GM12875 (cell line): ENCODE measurements around the gene NEK1.
"Not testable (repeated sequence)": the region's sequence is repeated elsewhere in the genome, so short reads cannot be mapped to it uniquely, and the experiment has no call there.

Source experiments
- H3K4me3 ChIP-seq: one replicate; pipeline ENCODE4 v1.5.1; 2011; ENCODE audit warnings: low read depth, low read length, control low read depth
- TF ChIP-seq, protein P1 (sequence below): IDR thresholded peaks from 2 replicates; pipeline ENCODE4 v1.5.1; 2011; ENCODE audit warnings: low read depth, mild to moderate bottlenecking, control low read depth, inconsistent platforms, low read length, moderate library complexity, borderline replicate concordance; ENCODE audit not compliant: insufficient read depth

The NEK1 gene

DNA sequence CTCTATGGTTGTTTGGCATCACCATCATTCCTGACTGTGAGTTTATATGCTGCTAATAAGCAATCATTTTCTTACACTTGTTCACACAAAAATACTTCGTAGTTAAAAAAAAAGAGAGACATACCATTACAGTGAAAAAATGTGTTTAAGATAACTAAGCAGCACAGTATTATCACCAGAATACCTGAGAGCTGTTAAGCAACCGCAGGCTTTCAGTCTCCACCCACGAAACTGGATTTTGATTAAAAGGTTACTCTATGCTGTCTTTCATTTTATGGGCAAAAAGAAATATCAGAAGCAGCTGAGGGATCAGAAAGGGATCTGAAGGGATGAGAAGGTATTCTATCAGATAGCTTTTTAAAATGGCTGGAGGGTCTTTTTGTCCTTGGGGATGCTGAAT, 148.3 kb downstream of the NEK1 start:
- no peak overlapping the region for H3K4me3 ChIP-seq
- TF ChIP-seq, protein P1, sequence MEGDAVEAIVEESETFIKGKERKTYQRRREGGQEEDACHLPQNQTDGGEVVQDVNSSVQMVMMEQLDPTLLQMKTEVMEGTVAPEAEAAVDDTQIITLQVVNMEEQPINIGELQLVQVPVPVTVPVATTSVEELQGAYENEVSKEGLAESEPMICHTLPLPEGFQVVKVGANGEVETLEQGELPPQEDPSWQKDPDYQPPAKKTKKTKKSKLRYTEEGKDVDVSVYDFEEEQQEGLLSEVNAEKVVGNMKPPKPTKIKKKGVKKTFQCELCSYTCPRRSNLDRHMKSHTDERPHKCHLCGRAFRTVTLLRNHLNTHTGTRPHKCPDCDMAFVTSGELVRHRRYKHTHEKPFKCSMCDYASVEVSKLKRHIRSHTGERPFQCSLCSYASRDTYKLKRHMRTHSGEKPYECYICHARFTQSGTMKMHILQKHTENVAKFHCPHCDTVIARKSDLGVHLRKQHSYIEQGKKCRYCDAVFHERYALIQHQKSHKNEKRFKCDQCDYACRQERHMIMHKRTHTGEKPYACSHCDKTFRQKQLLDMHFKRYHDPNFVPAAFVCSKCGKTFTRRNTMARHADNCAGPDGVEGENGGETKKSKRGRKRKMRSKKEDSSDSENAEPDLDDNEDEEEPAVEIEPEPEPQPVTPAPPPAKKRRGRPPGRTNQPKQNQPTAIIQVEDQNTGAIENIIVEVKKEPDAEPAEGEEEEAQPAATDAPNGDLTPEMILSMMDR = no peak

DNA sequence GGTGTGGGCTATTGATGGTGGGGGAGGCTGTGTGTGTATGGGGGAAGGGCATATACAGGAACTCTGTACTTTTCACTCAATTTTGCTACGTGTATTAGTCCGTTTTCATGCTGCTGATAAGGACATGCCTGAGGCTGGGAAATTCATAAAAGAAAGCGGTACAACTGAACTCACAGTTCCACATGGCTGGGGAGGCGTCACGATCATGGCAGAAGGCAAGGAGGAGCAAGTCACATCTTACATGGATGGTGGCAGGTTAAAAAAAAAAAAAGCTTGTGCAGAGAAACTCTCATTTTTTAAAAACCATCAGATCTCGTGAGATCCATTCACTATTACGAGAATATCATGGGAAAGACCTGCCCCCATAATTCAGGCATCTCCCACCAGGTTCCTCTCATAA, 152.3 kb downstream of the NEK1 start:
- no peak overlapping the region for H3K4me3 ChIP-seq
- TF ChIP-seq, protein P1 = no peak

DNA sequence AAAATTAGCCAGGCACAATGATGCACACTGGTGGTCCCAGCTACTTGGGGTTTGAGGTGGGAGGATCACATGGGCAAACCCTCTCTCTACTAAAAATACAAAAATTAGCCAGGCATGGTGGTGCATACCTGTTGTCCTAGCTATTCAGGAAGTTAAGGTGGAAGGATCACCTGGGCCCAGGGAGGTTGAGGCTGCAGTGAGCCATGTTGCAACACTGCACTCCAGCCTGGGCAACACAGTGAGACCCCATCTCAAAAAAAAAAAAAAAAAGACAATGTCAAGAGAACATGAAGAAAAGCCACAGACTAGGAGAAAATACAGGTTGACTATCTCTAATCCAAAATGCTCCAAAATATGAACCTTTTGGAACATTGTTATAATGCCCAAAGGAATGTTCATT, 153.8 kb downstream of the NEK1 start:
- H3K4me3 ChIP-seq = no peak overlapping the region
- TF ChIP-seq, protein P1 = no peak

DNA sequence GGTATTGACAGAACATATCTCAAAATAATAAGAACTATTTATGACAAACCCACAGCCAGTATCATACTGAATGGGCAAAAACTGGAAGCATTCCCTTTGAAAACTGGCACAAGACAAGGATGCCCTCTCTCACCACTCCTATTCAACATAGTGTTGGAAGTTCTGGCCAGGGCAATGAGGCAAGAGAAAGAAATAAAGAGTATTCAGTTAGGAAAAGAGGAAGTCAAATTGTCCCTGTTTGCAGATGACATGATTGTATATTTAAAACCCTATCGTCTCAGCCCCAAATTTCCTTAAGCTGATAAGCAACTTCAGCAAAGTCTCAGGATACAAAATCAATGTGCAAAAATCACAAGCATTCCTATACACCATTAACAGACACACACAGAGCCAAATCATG, 159.7 kb downstream of the NEK1 start:
- not testable (repeated sequence) for H3K4me3 ChIP-seq

DNA sequence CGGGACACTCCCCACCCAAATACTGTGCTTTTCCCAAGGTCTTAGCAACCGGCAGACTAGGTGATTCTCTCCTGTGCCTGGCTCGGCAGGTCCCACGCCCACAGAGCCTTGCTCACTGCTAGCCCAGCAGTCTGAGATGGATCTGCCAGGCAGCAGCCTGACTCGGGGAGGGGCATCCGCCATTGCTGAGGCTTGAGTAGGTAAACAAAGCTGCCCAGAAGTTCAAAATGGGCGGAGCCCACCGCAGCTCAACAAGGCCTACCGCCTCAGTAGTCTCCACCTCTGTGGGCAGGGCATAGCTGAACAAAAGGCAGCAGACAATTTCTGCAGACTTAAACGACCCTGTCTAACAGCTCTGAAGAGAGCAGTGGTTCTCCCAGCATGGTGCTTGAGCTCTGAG, 163.4 kb downstream of the NEK1 start:
- not testable (repeated sequence) for H3K4me3 ChIP-seq

DNA sequence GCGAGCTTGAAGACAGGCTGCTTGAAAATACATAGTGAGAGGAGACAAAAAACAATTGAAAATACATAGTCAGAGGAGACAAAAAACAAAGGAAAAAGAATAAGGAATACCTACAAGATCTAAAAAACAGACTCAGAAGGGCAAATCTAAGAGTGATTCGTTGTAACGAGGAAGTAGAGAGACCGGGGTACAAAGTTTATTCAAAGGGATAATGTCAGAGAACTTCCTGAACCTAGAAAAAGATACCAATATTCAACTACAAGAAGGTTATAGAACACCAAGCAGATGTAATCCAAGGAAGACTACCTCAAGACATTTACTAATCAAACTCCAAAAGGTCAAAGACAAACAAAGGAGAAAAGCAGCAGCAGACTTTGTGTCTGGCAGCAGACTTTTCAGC, 165.6 kb downstream of the NEK1 start:
- TF ChIP-seq, protein P1 = no peak
- no peak overlapping the region for H3K4me3 ChIP-seq

DNA sequence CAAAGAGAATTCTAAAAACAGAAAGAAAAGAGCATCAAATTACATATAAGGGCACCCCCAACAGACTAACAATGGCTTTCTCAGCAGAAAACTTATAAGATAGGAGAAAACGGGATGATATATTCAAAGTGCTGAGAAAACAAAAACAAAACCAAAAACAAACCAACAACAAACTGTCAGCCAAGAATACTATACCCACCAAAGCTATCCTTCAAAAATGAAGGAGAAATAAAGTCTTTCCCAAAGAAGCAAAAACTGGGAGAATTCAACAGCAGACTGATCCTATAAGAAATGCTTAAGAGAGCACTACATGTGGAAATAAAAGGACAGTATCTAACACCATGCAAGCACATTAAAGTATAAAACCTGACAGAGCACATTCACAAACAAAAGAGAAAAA, 168.6 kb downstream of the NEK1 start:
- TF ChIP-seq, protein P1 = no peak

DNA sequence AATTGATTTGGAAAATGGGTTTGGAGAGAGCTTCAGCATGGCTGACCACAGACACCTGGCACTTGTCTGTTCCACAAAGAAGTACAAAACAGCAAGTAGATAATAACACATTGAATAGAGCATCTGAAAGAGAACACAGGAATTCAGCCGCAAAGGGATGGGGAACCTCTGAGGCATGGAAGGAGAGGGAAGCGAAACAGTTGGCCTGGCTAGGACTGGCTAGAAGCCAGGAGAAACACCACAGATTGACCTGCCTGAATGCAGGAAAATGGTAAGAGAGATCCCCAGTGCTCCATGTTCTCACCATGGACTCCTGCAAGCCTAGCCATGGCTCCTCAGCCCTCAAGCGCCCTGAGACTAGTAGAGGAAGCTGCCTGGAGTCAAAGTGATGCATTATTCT, 171.9 kb downstream of the NEK1 start:
- no peak overlapping the region for H3K4me3 ChIP-seq
- TF ChIP-seq, protein P1 = no peak

More for the DNA sequence above, 168.6 kb downstream of the NEK1 start:
- no peak overlapping the region for H3K4me3 ChIP-seq
